Measurements from ENCODE around the gene CFAP410.

Gene CFAP410

GRCh38 chr21:44300262-44300959, 38.8 kb downstream of the CFAP410 start:
- peak; percentile 75 for DNase-seq (ENCODE audit: low spot score)

GRCh38 chr21:44299458-44300261, 39.5 kb downstream of the CFAP410 start, which contains the start of gene PFKL:
PFKL (plus strand) TSS chr21:44300053; CDS start chr21:44300106, 53 bp downstream.
- DNase-seq (ENCODE audit: low spot score) (peak; percentile 87), FAIRE-seq (no peak)

More at GRCh38 chr21:44300262-44300959, 38.8 kb downstream of the CFAP410 start:
- no peak for FAIRE-seq

GRCh38 chr21:44299085-44299457, 40.1 kb downstream of the CFAP410 start:
- DNase-seq (ENCODE audit: low spot score) (no peak), FAIRE-seq (no peak)

- FAIRE-seq: no peak
- no peak for DNase-seq (ENCODE audit: low spot score)
Measured at GRCh38 chr21:44298301-44298700, 40.9 kb downstream of the CFAP410 start.

GRCh38 chr21:44297525-44298290, 41.5 kb downstream of the CFAP410 start:
- FAIRE-seq (no peak), DNase-seq (ENCODE audit: low spot score) (peak; percentile 83)

- DNase-seq (ENCODE audit: low spot score): no peak
- FAIRE-seq: no peak
Measured at GRCh38 chr21:44296916-44297315, 42.3 kb downstream of the CFAP410 start.

- no peak for DNase-seq (ENCODE audit: low spot score)
- no peak for FAIRE-seq
Measured at GRCh38 chr21:44296103-44296519, 43.1 kb downstream of the CFAP410 start.

GRCh38 chr21:44295646-44296045, 43.5 kb downstream of the CFAP410 start:
- FAIRE-seq (no peak), DNase-seq (ENCODE audit: low spot score) (no peak)

- no peak for DNase-seq (ENCODE audit: low spot score)
- no peak for FAIRE-seq
Measured at GRCh38 chr21:44295163-44295573, 44.0 kb downstream of the CFAP410 start.

- DNase-seq (ENCODE audit: low spot score) (no peak), FAIRE-seq (no peak)
Measured at GRCh38 chr21:44294391-44295162, 44.6 kb downstream of the CFAP410 start.

GRCh38 chr21:44293551-44294231, 45.5 kb downstream of the CFAP410 start:
- FAIRE-seq (peak; percentile 13), DNase-seq (ENCODE audit: low spot score) (no peak)

GRCh38 chr21:44292812-44293195, 46.4 kb downstream of the CFAP410 start:
- no peak for DNase-seq (ENCODE audit: low spot score)
- no peak for FAIRE-seq

GRCh38 chr21:44291936-44292811, 47.0 kb downstream of the CFAP410 start:
- no peak for FAIRE-seq
- no peak for DNase-seq (ENCODE audit: low spot score)

GRCh38 chr21:44291078-44291935, 47.9 kb downstream of the CFAP410 start:
- FAIRE-seq (no peak), DNase-seq (ENCODE audit: low spot score) (no peak)

GRCh38 chr21:44290327-44291077, 48.7 kb downstream of the CFAP410 start:
- FAIRE-seq (no peak), DNase-seq (ENCODE audit: low spot score) (no peak)

GRCh38 chr21:44289381-44290010, 49.7 kb downstream of the CFAP410 start:
- FAIRE-seq (no peak), DNase-seq (ENCODE audit: low spot score) (no peak)
